GM12891 (cell line): ENCODE results near the gene TMC6.

ENCODE experiments used
- PAX5 ChIP-seq: IDR thresholded peaks from 2 replicates; pipeline ENCODE4 v1.6.1; 2011; ENCODE audit warnings: low read length, moderate library complexity, mild to moderate bottlenecking; ENCODE audit not compliant: insufficient read depth, severe bottlenecking
- POLR2A ChIP-seq: IDR thresholded peaks from 2 replicates; pipeline ENCODE4 v1.6.1; 2011; ENCODE audit warnings: low read depth, low read length, control low read depth
- POLR2AphosphoS5 ChIP-seq: IDR thresholded peaks from 2 replicates; pipeline ENCODE4 v1.6.1; 2011; ENCODE audit warnings: low read depth, low read length, control low read depth
- TAF1 ChIP-seq: IDR thresholded peaks from 2 replicates; pipeline ENCODE4 v1.6.1; 2011; ENCODE audit warnings: low read depth, low read length, control low read depth

- TF ChIP-seq TAF1 (no peak), POLR2A (peak; percentile 61; the same call in 1 of the 2 replicates), PAX5 (no peak), POLR2AphosphoS5 (peak; percentile 69)
Measured at GRCh38 chr17:78174870-78175642, 46.5 kb upstream of the TMC6 start.
